ENCODE data around the gene FER. TPM values are rescaled to one million over a fixed set of nuclear protein-coding genes. Genes with fewer than 3 reads are reported as not detected.

Gene FER
- polyA plus RNA-seq, 3 donors: 2.4 to 14.7 (median 6.2) TPM

DNA sequence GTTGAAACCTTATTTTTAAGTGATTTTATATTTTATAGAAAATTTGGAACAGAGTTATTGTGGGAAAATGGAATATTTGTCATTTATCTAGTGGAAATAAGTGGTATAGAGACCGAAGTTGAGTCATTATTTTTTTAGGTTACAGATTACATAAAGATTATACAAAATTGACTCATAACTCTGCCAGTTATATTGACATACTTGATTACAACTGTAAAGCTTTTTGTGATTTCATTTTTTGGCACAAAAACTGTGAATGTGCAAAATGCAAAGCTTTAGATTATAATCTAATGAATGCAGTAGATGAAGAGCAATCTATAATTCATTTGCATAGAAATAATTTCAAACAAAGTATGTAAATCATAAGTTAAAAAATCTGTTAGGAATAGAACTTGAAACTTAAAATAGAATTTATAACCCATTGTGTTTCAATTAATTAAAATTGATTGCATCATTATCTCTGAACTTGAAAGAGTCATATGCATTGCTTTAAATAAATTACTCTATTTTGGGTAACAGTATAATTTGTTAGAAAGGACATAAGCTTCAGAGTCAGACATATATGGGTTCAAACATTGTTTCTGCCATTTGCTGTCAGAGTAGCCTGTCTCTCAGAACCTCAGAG lies 280.4 kb downstream of the FER start:
- Histone ChIP-seq H3K9ac (ENCODE audit: insufficient read depth, low read length, poor library complexity, severe bottlenecking) (no peak overlapping the region), H3K27ac (ENCODE audit: low read depth in 1 of 2, low read length in 2 of 2) (no peak overlapping the region), H3K27me3 (ENCODE audit: control insufficient read depth in 2 of 2, insufficient read depth in 2 of 2, low read length in 2 of 2) (no peaks in the 10 kb centered on the region), H3K36me3 (replicated peaks in 1 of 2; ENCODE audit: control insufficient read depth in 1 of 2, insufficient read depth in 2 of 2, low read length in 2 of 2) (peaks cover 0 to 6% of the 10 kb centered on the region in 2 donors), H3K4me1 (ENCODE audit: control insufficient read depth in 1 of 2, insufficient read depth in 2 of 2, low read length in 2 of 2) (no peaks in the 10 kb centered on the region), H3K9me3 (replicated peaks in 1 of 2; ENCODE audit: control insufficient read depth in 1 of 2, insufficient read depth in 1 of 2, low read length in 2 of 2) (no peaks in the 10 kb centered on the region), H2AFZ (ENCODE audit: insufficient read depth, low read depth, low read length, poor library complexity, severe bottlenecking) (no peak overlapping the region), H3K4me2 (replicated peaks; ENCODE audit: extremely low read depth, low read length, poor library complexity, severe bottlenecking) (no peak overlapping the region), H3K4me3 (replicated peaks in 1 of 3; ENCODE audit: low read depth in 2 of 3, low read length in 3 of 3) (no peak overlapping the region), H3K79me2 (ENCODE audit: insufficient read depth, low read length) (no peaks in the 10 kb centered on the region), H4K20me1 (ENCODE audit: insufficient read depth, low read length) (no peaks in the 10 kb centered on the region)
- Mint-ChIP-seq H3K27me3 (ENCODE audit: low read depth in 3 of 3) (no peaks in the 10 kb centered on the region), H3K36me3 (peaks cover 3% of the 10 kb centered on the region in 2 donors), H3K27ac (no peak overlapping the region), H3K4me3 (no peak overlapping the region), H3K4me1 (no peaks in the 10 kb centered on the region), H3K9me3 (peaks cover 0 to 3% (median 3%) of the 10 kb centered on the region in 7 donors)
- TF ChIP-seq, protein P1, sequence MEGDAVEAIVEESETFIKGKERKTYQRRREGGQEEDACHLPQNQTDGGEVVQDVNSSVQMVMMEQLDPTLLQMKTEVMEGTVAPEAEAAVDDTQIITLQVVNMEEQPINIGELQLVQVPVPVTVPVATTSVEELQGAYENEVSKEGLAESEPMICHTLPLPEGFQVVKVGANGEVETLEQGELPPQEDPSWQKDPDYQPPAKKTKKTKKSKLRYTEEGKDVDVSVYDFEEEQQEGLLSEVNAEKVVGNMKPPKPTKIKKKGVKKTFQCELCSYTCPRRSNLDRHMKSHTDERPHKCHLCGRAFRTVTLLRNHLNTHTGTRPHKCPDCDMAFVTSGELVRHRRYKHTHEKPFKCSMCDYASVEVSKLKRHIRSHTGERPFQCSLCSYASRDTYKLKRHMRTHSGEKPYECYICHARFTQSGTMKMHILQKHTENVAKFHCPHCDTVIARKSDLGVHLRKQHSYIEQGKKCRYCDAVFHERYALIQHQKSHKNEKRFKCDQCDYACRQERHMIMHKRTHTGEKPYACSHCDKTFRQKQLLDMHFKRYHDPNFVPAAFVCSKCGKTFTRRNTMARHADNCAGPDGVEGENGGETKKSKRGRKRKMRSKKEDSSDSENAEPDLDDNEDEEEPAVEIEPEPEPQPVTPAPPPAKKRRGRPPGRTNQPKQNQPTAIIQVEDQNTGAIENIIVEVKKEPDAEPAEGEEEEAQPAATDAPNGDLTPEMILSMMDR (IDR thresholded peaks at IDR 0.05): no peak
- no peak for DNase-seq
- intact Hi-C loops (cut with micrococcal nuclease): no loop called here
- WGBS (ENCODE audit: insufficient coverage): no CpG with 5 or more reads among the region's 1 CpG

- TF ChIP-seq, protein P1 (IDR thresholded peaks at IDR 0.05): no peak
- Histone ChIP-seq H3K27ac (ENCODE audit: low read depth in 1 of 2, low read length in 2 of 2) (no peak overlapping the region), H4K20me1 (ENCODE audit: insufficient read depth, low read length) (no peaks in the 10 kb centered on the region), H3K4me3 (replicated peaks in 1 of 3; ENCODE audit: low read depth in 2 of 3, low read length in 3 of 3) (no peak overlapping the region), H3K79me2 (ENCODE audit: insufficient read depth, low read length) (no peaks in the 10 kb centered on the region), H3K4me2 (replicated peaks; ENCODE audit: extremely low read depth, low read length, poor library complexity, severe bottlenecking) (no peak overlapping the region), H3K4me1 (ENCODE audit: control insufficient read depth in 1 of 2, insufficient read depth in 2 of 2, low read length in 2 of 2) (no peaks in the 10 kb centered on the region), H3K36me3 (replicated peaks in 1 of 2; ENCODE audit: control insufficient read depth in 1 of 2, insufficient read depth in 2 of 2, low read length in 2 of 2) (peaks cover 0 to 6% of the 10 kb centered on the region in 2 donors), H3K9me3 (replicated peaks in 1 of 2; ENCODE audit: control insufficient read depth in 1 of 2, insufficient read depth in 1 of 2, low read length in 2 of 2) (no peaks in the 10 kb centered on the region), H2AFZ (ENCODE audit: insufficient read depth, low read depth, low read length, poor library complexity, severe bottlenecking) (no peak overlapping the region), H3K27me3 (ENCODE audit: control insufficient read depth in 2 of 2, insufficient read depth in 2 of 2, low read length in 2 of 2) (no peaks in the 10 kb centered on the region), H3K9ac (ENCODE audit: insufficient read depth, low read length, poor library complexity, severe bottlenecking) (no peak overlapping the region)
- intact Hi-C loops (cut with micrococcal nuclease): no loop called here
- Mint-ChIP-seq H3K4me1 (no peaks in the 10 kb centered on the region), H3K36me3 (peaks cover 3% of the 10 kb centered on the region in 2 donors), H3K27me3 (ENCODE audit: low read depth in 3 of 3) (no peaks in the 10 kb centered on the region), H3K27ac (no peak overlapping the region), H3K4me3 (no peak overlapping the region), H3K9me3 (peaks cover 0 to 3% (median 3%) of the 10 kb centered on the region in 7 donors)
- no CpG with 5 or more reads among the region's 2 CpGs for WGBS (ENCODE audit: insufficient coverage)
- no peak for DNase-seq
Measured at GRCh38 chr5:109028608-109029299, 281.1 kb downstream of the FER start.

Data from CD14-positive monocyte (primary cell).